Panc1 (cell line): ENCODE results near the gene ADGRF1. TPM values are rescaled to one million over a fixed set of nuclear protein-coding genes. Genes with fewer than 3 reads are reported as not detected.

Source experiments
- ATAC-seq: fragments of 200-7000 bp; cut with Tn5 transposase; 2 replicates; pipeline ENCODE4 v1.9.1; 2020; ENCODE audit warnings: mild to moderate bottlenecking, moderate library complexity
- BruUV-seq: library from RNA; stranded (reverse); fragments of 400-500 nt; replicated peaks from 2 replicates; lab custom pipeline; 2021; lab: Mats Ljungman, UMichigan
- CTCF ChIA-PET: fragments of 300-600 bp; sonication (Branson Sonifier 250); formaldehyde crosslinking; loops from one replicate; lab custom pipeline; 2022; ENCODE audit warnings: antibody characterized with exemption; lab: Charles Lee
- POLR2A ChIA-PET: fragments of 300-600 bp; sonication (Branson Sonifier 250); formaldehyde crosslinking; loops from one replicate; lab custom pipeline; 2022; ENCODE audit warnings: antibody characterized with exemption; lab: Charles Lee
- DNase-seq: peaks from one replicate; pipeline ENCODE4 v3.0.0-alpha.2; 2010; ENCODE audit warnings: low read depth, low spot score
- H3K27ac ChIP-seq: 2 replicates; pipeline ENCODE4 v1.5.1; 2011; ENCODE audit warnings: mild to moderate bottlenecking, low read length, inconsistent platforms
- H3K27me3 ChIP-seq: fragments of 200-500 bp; sonication (Bioruptor generic); 2 replicates; pipeline ENCODE4 v1.6.0; 2014; ENCODE audit warnings: low read length, inconsistent platforms; ENCODE audit not compliant: control insufficient read depth, insufficient read depth
- H3K36me3 ChIP-seq: fragments of 200-500 bp; sonication (Bioruptor generic); 2 replicates; pipeline ENCODE4 v1.5.1; 2014; ENCODE audit warnings: inconsistent platforms, mild to moderate bottlenecking, low read length, moderate library complexity; ENCODE audit not compliant: control insufficient read depth, insufficient read depth
- H3K4me1 ChIP-seq: 2 replicates; pipeline ENCODE4 v1.5.1; 2011; ENCODE audit warnings: inconsistent platforms, mild to moderate bottlenecking, low read length, moderate library complexity; ENCODE audit not compliant: control insufficient read depth, insufficient read depth
- H3K4me3 ChIP-seq, 2 experiments: 2 replicates each; pipeline ENCODE4 v1.5.1; 2011 to 2012; ENCODE audit warnings: low read depth in 2 of 2, low read length in 2 of 2, mild to moderate bottlenecking in 2 of 2, inconsistent platforms in 1 of 2, moderate library complexity in 1 of 2
- H3K9me3 ChIP-seq: fragments of 200-500 bp; sonication (Bioruptor generic); 2 replicates; pipeline ENCODE4 v1.5.1; 2014; ENCODE audit warnings: low read depth, mild to moderate bottlenecking, inconsistent platforms, low read length, moderate library complexity; ENCODE audit not compliant: control insufficient read depth, insufficient read depth
- POLR2AphosphoS5 ChIP-seq: IDR thresholded peaks from 2 replicates; pipeline ENCODE4 v1.6.1; 2012; ENCODE audit warnings: mild to moderate bottlenecking, low read depth, low read length, moderate library complexity
- SIN3A ChIP-seq: IDR thresholded peaks from 2 replicates; pipeline ENCODE4 v1.6.1; 2012; ENCODE audit warnings: low read depth, mild to moderate bottlenecking, low read length, moderate library complexity, borderline replicate concordance; ENCODE audit not compliant: insufficient read depth
- TCF7L2 ChIP-seq: IDR thresholded peaks from 2 replicates; pipeline ENCODE4 v1.6.1; 2011; ENCODE audit warnings: mild to moderate bottlenecking, low read depth, low read length, inconsistent platforms
- in situ Hi-C: cut with HindIII; loops from 2 replicates; pipeline ENCODE4 v1.10.0; 2016; ENCODE audit warnings: low sequenced_read_pairs, low pct_unique_long_range_greater_than_20kb
- intact Hi-C: fragments of 100-400 bp; cut with micrococcal nuclease; formaldehyde crosslinking; loops from one replicate; pipeline ENCODE4 v1.10.0; 2022; ENCODE audit not compliant: unreplicated experiment
- total RNA-seq: library from RNA; stranded (reverse); gene quantifications from one replicate; pipeline ENCODE4 v1.2.1, GENCODE V29; 2021; ENCODE audit not compliant: unreplicated experiment
- TF ChIP-seq, protein P1 (sequence below): fragments of 450-650 bp; IDR thresholded peaks from 2 replicates; pipeline ENCODE4 v1.5.1; 2017; ENCODE audit warnings: mild to moderate bottlenecking
- TF ChIP-seq, protein P2 (sequence below), 2 experiments: IDR thresholded peaks; 2 replicates each; pipeline ENCODE4 v1.6.1; 2011 to 2012; ENCODE audit warnings: low read depth in 2 of 2, control low read depth in 1 of 2, low read length in 1 of 2, mild to moderate bottlenecking in 1 of 2, moderate library complexity in 1 of 2; ENCODE audit not compliant: insufficient read depth in 1 of 2

ADGRF1 gene
- total RNA-seq, 1 experiment from 2014 or later = 0.95 TPM

GRCh38 chr6:47070461-47070860 lies 28.3 kb upstream of the ADGRF1 start:
- POLR2A ChIA-PET = interaction anchor here (0.5 kb wide), 1 partner anchor 23 kb away, joined by 5 read pairs; no protein-coding TSS in a partner anchor
- no peak for ATAC-seq

GRCh38 chr6:47069156-47069555 lies 27.0 kb upstream of the ADGRF1 start:
- intact Hi-C loops (no loop called here), in situ Hi-C loops (no loop called here)
- BruUV-seq = no TSS peak
- no peak overlapping the region for H3K4me3 ChIP-seq
- TF ChIP-seq, protein P1, sequence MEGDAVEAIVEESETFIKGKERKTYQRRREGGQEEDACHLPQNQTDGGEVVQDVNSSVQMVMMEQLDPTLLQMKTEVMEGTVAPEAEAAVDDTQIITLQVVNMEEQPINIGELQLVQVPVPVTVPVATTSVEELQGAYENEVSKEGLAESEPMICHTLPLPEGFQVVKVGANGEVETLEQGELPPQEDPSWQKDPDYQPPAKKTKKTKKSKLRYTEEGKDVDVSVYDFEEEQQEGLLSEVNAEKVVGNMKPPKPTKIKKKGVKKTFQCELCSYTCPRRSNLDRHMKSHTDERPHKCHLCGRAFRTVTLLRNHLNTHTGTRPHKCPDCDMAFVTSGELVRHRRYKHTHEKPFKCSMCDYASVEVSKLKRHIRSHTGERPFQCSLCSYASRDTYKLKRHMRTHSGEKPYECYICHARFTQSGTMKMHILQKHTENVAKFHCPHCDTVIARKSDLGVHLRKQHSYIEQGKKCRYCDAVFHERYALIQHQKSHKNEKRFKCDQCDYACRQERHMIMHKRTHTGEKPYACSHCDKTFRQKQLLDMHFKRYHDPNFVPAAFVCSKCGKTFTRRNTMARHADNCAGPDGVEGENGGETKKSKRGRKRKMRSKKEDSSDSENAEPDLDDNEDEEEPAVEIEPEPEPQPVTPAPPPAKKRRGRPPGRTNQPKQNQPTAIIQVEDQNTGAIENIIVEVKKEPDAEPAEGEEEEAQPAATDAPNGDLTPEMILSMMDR = no peak
- TF ChIP-seq, protein P2, sequence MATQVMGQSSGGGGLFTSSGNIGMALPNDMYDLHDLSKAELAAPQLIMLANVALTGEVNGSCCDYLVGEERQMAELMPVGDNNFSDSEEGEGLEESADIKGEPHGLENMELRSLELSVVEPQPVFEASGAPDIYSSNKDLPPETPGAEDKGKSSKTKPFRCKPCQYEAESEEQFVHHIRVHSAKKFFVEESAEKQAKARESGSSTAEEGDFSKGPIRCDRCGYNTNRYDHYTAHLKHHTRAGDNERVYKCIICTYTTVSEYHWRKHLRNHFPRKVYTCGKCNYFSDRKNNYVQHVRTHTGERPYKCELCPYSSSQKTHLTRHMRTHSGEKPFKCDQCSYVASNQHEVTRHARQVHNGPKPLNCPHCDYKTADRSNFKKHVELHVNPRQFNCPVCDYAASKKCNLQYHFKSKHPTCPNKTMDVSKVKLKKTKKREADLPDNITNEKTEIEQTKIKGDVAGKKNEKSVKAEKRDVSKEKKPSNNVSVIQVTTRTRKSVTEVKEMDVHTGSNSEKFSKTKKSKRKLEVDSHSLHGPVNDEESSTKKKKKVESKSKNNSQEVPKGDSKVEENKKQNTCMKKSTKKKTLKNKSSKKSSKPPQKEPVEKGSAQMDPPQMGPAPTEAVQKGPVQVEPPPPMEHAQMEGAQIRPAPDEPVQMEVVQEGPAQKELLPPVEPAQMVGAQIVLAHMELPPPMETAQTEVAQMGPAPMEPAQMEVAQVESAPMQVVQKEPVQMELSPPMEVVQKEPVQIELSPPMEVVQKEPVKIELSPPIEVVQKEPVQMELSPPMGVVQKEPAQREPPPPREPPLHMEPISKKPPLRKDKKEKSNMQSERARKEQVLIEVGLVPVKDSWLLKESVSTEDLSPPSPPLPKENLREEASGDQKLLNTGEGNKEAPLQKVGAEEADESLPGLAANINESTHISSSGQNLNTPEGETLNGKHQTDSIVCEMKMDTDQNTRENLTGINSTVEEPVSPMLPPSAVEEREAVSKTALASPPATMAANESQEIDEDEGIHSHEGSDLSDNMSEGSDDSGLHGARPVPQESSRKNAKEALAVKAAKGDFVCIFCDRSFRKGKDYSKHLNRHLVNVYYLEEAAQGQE (IDR thresholded peaks at IDR 0.05; ENCODE audit: insufficient read depth in 1 of 2, low read depth in 2 of 2, low read length in 1 of 2) = no peak
- TF ChIP-seq POLR2AphosphoS5 = no peak
- no peak for TF ChIP-seq TCF7L2
- no peak for TF ChIP-seq SIN3A
- DNase-seq = no peak
- ATAC-seq = no peak
- no peak overlapping the region for H3K27ac ChIP-seq
- no peaks in the 10 kb centered on the region for H3K4me1 ChIP-seq
- no peaks in the 10 kb centered on the region for H3K36me3 ChIP-seq
- H3K27me3 ChIP-seq = no peaks in the 10 kb centered on the region
- H3K9me3 ChIP-seq = no peaks in the 10 kb centered on the region
- CTCF ChIA-PET = no interaction called here
- POLR2A ChIA-PET = no interaction called here

More at GRCh38 chr6:47070461-47070860, 28.3 kb upstream of the ADGRF1 start:
- Histone ChIP-seq H3K4me3 (no peak overlapping the region), H3K36me3 (no peaks in the 10 kb centered on the region), H3K4me1 (no peaks in the 10 kb centered on the region), H3K27me3 (no peaks in the 10 kb centered on the region), H3K27ac (no peak overlapping the region), H3K9me3 (no peaks in the 10 kb centered on the region)
- DNase-seq = no peak
- CTCF ChIA-PET = no interaction called here
- TF ChIP-seq, protein P1 = no peak
- TF ChIP-seq SIN3A (no peak), TCF7L2 (no peak), POLR2AphosphoS5 (no peak)
- TF ChIP-seq, protein P2 (IDR thresholded peaks at IDR 0.05; ENCODE audit: insufficient read depth in 1 of 2, low read depth in 2 of 2, low read length in 1 of 2) = no peak
- BruUV-seq = no TSS peak
- in situ Hi-C loops = no loop called here
- intact Hi-C loops = no loop called here
